Nephron progenitor cell (in vitro differentiated cells): ENCODE data around the gene ATF7IP2.
A peak's percentile ranks its signal among the peaks of the same experiment; 100 is the strongest.

Experiments used
- DNase-seq: peaks from one replicate; pipeline ENCODE4 v3.0.0; 2021
- H3K27ac Mint-ChIP-seq: 2 replicates; pipeline ENCODE4 v1.8.0; 2021; ENCODE audit warnings: mild to moderate bottlenecking, moderate library complexity, mixed read lengths
- H3K27me3 Mint-ChIP-seq: 2 replicates; pipeline ENCODE4 v1.8.0; 2021; ENCODE audit warnings: mild to moderate bottlenecking, low read depth, mixed read lengths; ENCODE audit not compliant: poor library complexity
- H3K36me3 Mint-ChIP-seq: 2 replicates; pipeline ENCODE4 v1.8.0; 2021; ENCODE audit warnings: low read depth, mixed read lengths
- H3K4me1 Mint-ChIP-seq: 2 replicates; pipeline ENCODE4 v1.8.0; 2021; ENCODE audit warnings: mixed read lengths
- H3K4me3 Mint-ChIP-seq: 2 replicates; pipeline ENCODE4 v1.8.0; 2021; ENCODE audit warnings: mild to moderate bottlenecking, moderate library complexity, mixed read lengths
- H3K9me3 Mint-ChIP-seq: 2 replicates; pipeline ENCODE4 v1.8.0; 2021; ENCODE audit warnings: mild to moderate bottlenecking, moderate library complexity, mixed read lengths
- CTCF ChIP-seq: fragments of 200-600 bp; sonication (generic); IDR thresholded peaks from 2 replicates; pipeline ENCODE4 v1.5.0; 2021; ENCODE audit warnings: antibody characterized with exemption

Gene ATF7IP2

GRCh38 chr16:10519297-10519696 lies 133.4 kb downstream of the ATF7IP2 start:
- Mint-ChIP-seq H3K27ac (no peak overlapping the region), H3K4me3 (no peak overlapping the region), H3K4me1 (peaks cover 11% of the 10 kb centered on the region), H3K36me3 (no peaks in the 10 kb centered on the region), H3K27me3 (peaks cover 7% of the 10 kb centered on the region), H3K9me3 (peaks cover 5% of the 10 kb centered on the region)
- DNase-seq = no peak
- no peak for TF ChIP-seq CTCF

GRCh38 chr16:10519929-10520868 lies 134.3 kb downstream of the ATF7IP2 start:
- H3K4me3 Mint-ChIP-seq = no peak overlapping the region
- peaks cover 1% of the 10 kb centered on the region for H3K36me3 Mint-ChIP-seq
- H3K4me1 Mint-ChIP-seq = peaks cover 9% of the 10 kb centered on the region
- peaks cover 5% of the 10 kb centered on the region for H3K9me3 Mint-ChIP-seq
- no peak for TF ChIP-seq CTCF
- peaks cover 7% of the 10 kb centered on the region for H3K27me3 Mint-ChIP-seq
- H3K27ac Mint-ChIP-seq = no peak overlapping the region
- DNase-seq = no peak

- Mint-ChIP-seq H3K27me3 (peaks cover 7% of the 10 kb centered on the region), H3K4me1 (peaks cover 9% of the 10 kb centered on the region), H3K4me3 (no peak overlapping the region), H3K9me3 (peaks cover 2% of the 10 kb centered on the region), H3K36me3 (peaks cover 8% of the 10 kb centered on the region), H3K27ac (no peak overlapping the region)
- no peak for TF ChIP-seq CTCF
- DNase-seq = no peak
Observed at GRCh38 chr16:10520869-10521578, 135.2 kb downstream of the ATF7IP2 start.

GRCh38 chr16:10521681-10522274 lies 135.9 kb downstream of the ATF7IP2 start:
- peak; percentile 60 for DNase-seq
- H3K4me1 Mint-ChIP-seq = peaks cover 9% of the 10 kb centered on the region
- peak; percentile 88 for TF ChIP-seq CTCF
- no peak overlapping the region for H3K4me3 Mint-ChIP-seq
- H3K27me3 Mint-ChIP-seq = peaks cover 7% of the 10 kb centered on the region
- H3K36me3 Mint-ChIP-seq = peaks cover 8% of the 10 kb centered on the region
- no peaks in the 10 kb centered on the region for H3K9me3 Mint-ChIP-seq
- no peak overlapping the region for H3K27ac Mint-ChIP-seq

- no peak for DNase-seq
- Mint-ChIP-seq H3K4me1 (peaks cover 9% of the 10 kb centered on the region), H3K9me3 (no peaks in the 10 kb centered on the region), H3K36me3 (peaks cover 8% of the 10 kb centered on the region), H3K4me3 (no peak overlapping the region), H3K27me3 (peaks cover 7% of the 10 kb centered on the region), H3K27ac (no peak overlapping the region)
- no peak for TF ChIP-seq CTCF
Observed at GRCh38 chr16:10522966-10523365, 137.1 kb downstream of the ATF7IP2 start.
